Measurements from ENCODE around the gene PRPF6. TPM values are rescaled to one million over a fixed set of nuclear protein-coding genes. Genes with fewer than 3 reads are reported as not detected.
A peak's percentile ranks its signal among the peaks of the same experiment; 100 is the strongest.

Gene PRPF6
- total RNA-seq, 2 experiments from 2014 or later = 62.3 to 63.1 TPM

- POLR2A ChIA-PET = interaction anchor here (1.7 kb wide), 1 partner anchor 10 kb away, joined by 4 read pairs; no protein-coding TSS in a partner anchor
- DNase-seq = no peak
- intact Hi-C loops (cut with micrococcal nuclease) = loop anchor here (5.0 kb wide), 1 partner anchor 181 kb away; the partner anchor contains the start of gene PCMTD2
- Mint-ChIP-seq H3K27me3 (no peaks in the 10 kb centered on the region), H3K27ac (peak overlapping the region; percentile 76), H3K4me3 (peak overlapping the region; percentile 90), H3K4me1 (ENCODE audit: low read depth) (peaks cover 11% of the 10 kb centered on the region), H3K9me3 (no peaks in the 10 kb centered on the region), H3K36me3 (peaks cover 3% of the 10 kb centered on the region)
- CTCF ChIA-PET = interaction anchor here (0.7 to 3.6 kb wide), 4 partner anchors 7 to 37 kb away, joined by 3 to 18 read pairs (median 3); partner anchors contain the start of gene TCEA2
These were observed 95.4 kb downstream of the PRPF6 start for GRCh38 chr20:64076061-64076997.

GRCh38 chr20:64077094-64077493 is 96.2 kb downstream of the PRPF6 start:
- CTCF ChIA-PET = interaction anchor here (0.6 to 3.6 kb wide), 4 partner anchors 14 to 123 kb away, joined by 3 to 18 read pairs (median 4); partner anchors contain the start of gene TCEA2
- POLR2A ChIA-PET = interaction anchor here (1.5 to 1.7 kb wide), 3 partner anchors 11 to 179 kb away, joined by 3 to 5 read pairs (median 4); no protein-coding TSS in a partner anchor
- Mint-ChIP-seq H3K4me3 (peak overlapping the region; percentile 90), H3K4me1 (ENCODE audit: low read depth) (peaks cover 15% of the 10 kb centered on the region), H3K36me3 (peaks cover 3% of the 10 kb centered on the region), H3K27me3 (no peaks in the 10 kb centered on the region), H3K9me3 (no peaks in the 10 kb centered on the region), H3K27ac (peak overlapping the region; percentile 92)
- DNase-seq = peak; percentile 68
- intact Hi-C loops (cut with micrococcal nuclease) = loop anchor here (1.0 to 5.0 kb wide), 2 partner anchors 11 to 180 kb away; partner anchors contain the start of gene PCMTD2

GRCh38 chr20:64077541-64077875 is 96.6 kb downstream of the PRPF6 start:
- intact Hi-C loops (cut with micrococcal nuclease) = loop anchor here (1.0 to 5.0 kb wide), 2 partner anchors 11 to 180 kb away; partner anchors contain the start of gene PCMTD2
- Mint-ChIP-seq H3K4me1 (ENCODE audit: low read depth) (peaks cover 17% of the 10 kb centered on the region), H3K36me3 (peaks cover 3% of the 10 kb centered on the region), H3K4me3 (peak overlapping the region; percentile 90), H3K9me3 (no peaks in the 10 kb centered on the region), H3K27ac (peak overlapping the region; percentile 92), H3K27me3 (no peaks in the 10 kb centered on the region)
- ChIA-PET POLR2A (interaction anchor here (1.5 kb wide), 2 partner anchors 12 to 179 kb away, joined by 3 to 5 read pairs; no protein-coding TSS in a partner anchor), CTCF (interaction anchor here (0.6 to 3.6 kb wide), 5 partner anchors 15 to 123 kb away, joined by 3 to 18 read pairs (median 4); partner anchors contain the start of gene TCEA2)
- no peak for DNase-seq

- intact Hi-C loops (cut with micrococcal nuclease) = loop anchor here (1.0 to 5.0 kb wide), 3 partner anchors 12 to 179 kb away; partner anchors contain the start of genes PCMTD2 and TCEA2
- DNase-seq = peak; percentile 77
- peak overlapping the region; percentile 92 for H3K27ac Mint-ChIP-seq
- H3K9me3 Mint-ChIP-seq = no peaks in the 10 kb centered on the region
- ChIA-PET POLR2A (interaction anchor here (1.5 kb wide), 2 partner anchors 12 to 178 kb away, joined by 3 to 5 read pairs; no protein-coding TSS in a partner anchor), CTCF (interaction anchor here (0.5 to 3.6 kb wide), 5 partner anchors 8 to 84 kb away, joined by 3 to 18 read pairs (median 4); partner anchors contain the start of gene TCEA2)
- H3K27me3 Mint-ChIP-seq = no peaks in the 10 kb centered on the region
- H3K36me3 Mint-ChIP-seq = peaks cover 3% of the 10 kb centered on the region
- peak overlapping the region; percentile 90 for H3K4me3 Mint-ChIP-seq
- peaks cover 21% of the 10 kb centered on the region for H3K4me1 Mint-ChIP-seq (ENCODE audit: low read depth)
These were observed 97.1 kb downstream of the PRPF6 start for GRCh38 chr20:64077876-64078551.

- Mint-ChIP-seq H3K36me3 (peaks cover 3% of the 10 kb centered on the region), H3K27me3 (no peaks in the 10 kb centered on the region), H3K27ac (peak overlapping the region; percentile 92), H3K4me3 (peak overlapping the region; percentile 90), H3K4me1 (ENCODE audit: low read depth) (peaks cover 24% of the 10 kb centered on the region), H3K9me3 (no peaks in the 10 kb centered on the region)
- DNase-seq = no peak
- intact Hi-C loops (cut with micrococcal nuclease) = loop anchor here (1.0 to 5.0 kb wide), 2 partner anchors 16 to 178 kb away; partner anchors contain the start of genes PCMTD2 and TCEA2
- CTCF ChIA-PET = interaction anchor here (1.0 to 3.6 kb wide), 6 partner anchors 9 to 541 kb away, joined by 3 to 18 read pairs (median 5); no protein-coding TSS in a partner anchor
- POLR2A ChIA-PET = interaction anchor here (0.6 to 1.3 kb wide), 2 partner anchors 9 to 450 kb away, joined by 3 read pairs; no protein-coding TSS in a partner anchor
These were observed 98.0 kb downstream of the PRPF6 start for GRCh38 chr20:64078934-64079272.

GRCh38 chr20:64079273-64080012 is 98.5 kb downstream of the PRPF6 start, which contains the start of gene RGS19:
TSS of gene RGS19 (minus strand) at chr20:64079518. CDS start at chr20:64076886, 2,632 bp downstream.
- peak; percentile 76 for DNase-seq
- no peaks in the 10 kb centered on the region for H3K9me3 Mint-ChIP-seq
- H3K27ac Mint-ChIP-seq = peak within 1 kb of the TSS; percentile 92
- peak within 1 kb of the TSS; percentile 90 for H3K4me3 Mint-ChIP-seq
- peaks cover 3% of the 10 kb centered on the region for H3K27me3 Mint-ChIP-seq
- POLR2A ChIA-PET = interaction anchor here (0.6 to 1.3 kb wide), 3 partner anchors 10 to 451 kb away, joined by 3 read pairs; partner anchors contain the start of gene TCEA2
- CTCF ChIA-PET = interaction anchor here (0.7 to 3.6 kb wide), 8 partner anchors 10 to 542 kb away, joined by 3 to 18 read pairs (median 4); no protein-coding TSS in a partner anchor
- H3K4me1 Mint-ChIP-seq (ENCODE audit: low read depth) = peaks cover 27% of the 10 kb centered on the region
- H3K36me3 Mint-ChIP-seq = peaks cover 3% of the 10 kb centered on the region
- intact Hi-C loops (cut with micrococcal nuclease) = loop anchor here (5.0 kb wide), 1 partner anchor 178 kb away; the partner anchor contains the start of gene PCMTD2

GRCh38 chr20:64080013-64080812 is 99.3 kb downstream of the PRPF6 start, which contains the start of gene OPRL1:
TSS of gene OPRL1 (plus strand) at chr20:64080082. CDS start at chr20:64092721, 12,639 bp downstream.
- Mint-ChIP-seq H3K4me3 (peak within 1 kb of the TSS; percentile 90), H3K27ac (peak within 1 kb of the TSS; percentile 92), H3K27me3 (peaks cover 3% of the 10 kb centered on the region), H3K9me3 (no peaks in the 10 kb centered on the region), H3K36me3 (peaks cover 3% of the 10 kb centered on the region), H3K4me1 (ENCODE audit: low read depth) (peaks cover 28% of the 10 kb centered on the region)
- intact Hi-C loops (cut with micrococcal nuclease) = no loop called here
- DNase-seq = no peak
- ChIA-PET CTCF (interaction anchor here (0.7 to 1.7 kb wide), 8 partner anchors 16 to 543 kb away, joined by 3 to 6 read pairs (median 3); no protein-coding TSS in a partner anchor), POLR2A (interaction anchor here (0.8 to 1.3 kb wide), 2 partner anchors 10 to 17 kb away, joined by 3 read pairs; partner anchors contain the start of gene TCEA2)

- DNase-seq = peak; percentile 10
- Mint-ChIP-seq H3K36me3 (no peaks in the 10 kb centered on the region), H3K4me3 (peak overlapping the region; percentile 73), H3K4me1 (ENCODE audit: low read depth) (peaks cover 28% of the 10 kb centered on the region), H3K9me3 (no peaks in the 10 kb centered on the region), H3K27ac (peak overlapping the region; percentile 42), H3K27me3 (peaks cover 3% of the 10 kb centered on the region)
- ChIA-PET CTCF (interaction anchor here (1.1 to 5.1 kb wide), 5 partner anchors 22 to 205 kb away, joined by 3 to 51 read pairs (median 3); no protein-coding TSS in a partner anchor), POLR2A (no interaction called here)
- intact Hi-C loops (cut with micrococcal nuclease) = no loop called here
These were observed 100.1 kb downstream of the PRPF6 start for GRCh38 chr20:64080813-64081623.

GRCh38 chr20:64081624-64081964 is 100.7 kb downstream of the PRPF6 start:
- H3K27me3 Mint-ChIP-seq = peaks cover 3% of the 10 kb centered on the region
- no peak overlapping the region for H3K4me3 Mint-ChIP-seq
- DNase-seq = no peak
- intact Hi-C loops (cut with micrococcal nuclease) = no loop called here
- no peaks in the 10 kb centered on the region for H3K9me3 Mint-ChIP-seq
- no peak overlapping the region for H3K27ac Mint-ChIP-seq
- peaks cover 28% of the 10 kb centered on the region for H3K4me1 Mint-ChIP-seq (ENCODE audit: low read depth)
- no peaks in the 10 kb centered on the region for H3K36me3 Mint-ChIP-seq
- ChIA-PET POLR2A (no interaction called here), CTCF (interaction anchor here (1.4 to 5.1 kb wide), 3 partner anchors 21 to 204 kb away, joined by 3 to 51 read pairs (median 4); no protein-coding TSS in a partner anchor)
